Dendritic cell treated with granulocyte-macrophage colony-stimulating factor and Interleukin-4, amounts not matched to agents 40 ng/mL and 50 ng/mL, for 4 days (primary cell): ENCODE results near the gene RAB4A.

Source experiments
- H3K27ac Mint-ChIP-seq: one replicate; pipeline ENCODE4 v1.8.0; 2022; ENCODE audit warnings: mild to moderate bottlenecking, mixed read lengths
- H3K27me3 Mint-ChIP-seq: one replicate; pipeline ENCODE4 v1.8.0; 2022; ENCODE audit warnings: mild to moderate bottlenecking, mixed read lengths
- H3K36me3 Mint-ChIP-seq: one replicate; pipeline ENCODE4 v1.8.0; 2022; ENCODE audit warnings: low read depth, mixed read lengths
- H3K4me1 Mint-ChIP-seq: one replicate; pipeline ENCODE4 v1.8.0; 2022; ENCODE audit warnings: low read depth, mixed read lengths
- H3K4me3 Mint-ChIP-seq: one replicate; pipeline ENCODE4 v1.8.0; 2022; ENCODE audit warnings: mild to moderate bottlenecking, moderate library complexity, mixed read lengths
- H3K9me3 Mint-ChIP-seq: one replicate; pipeline ENCODE4 v1.8.0; 2022; ENCODE audit warnings: mixed read lengths
- intact Hi-C: fragments of 100-400 bp; cut with micrococcal nuclease; formaldehyde crosslinking; loops from one replicate; pipeline ENCODE4 v1.15.0; 2022

Gene RAB4A

GRCh38 chr1:229252228-229252984, 18.5 kb upstream of the RAB4A start:
- Mint-ChIP-seq H3K4me1 (peaks cover 45% of the 10 kb centered on the region), H3K4me3 (no peak overlapping the region), H3K9me3 (no peaks in the 10 kb centered on the region), H3K36me3 (no peaks in the 10 kb centered on the region), H3K27me3 (peaks cover 1% of the 10 kb centered on the region), H3K27ac (no peak overlapping the region)
- intact Hi-C loops: loop anchor here (10.0 kb wide), 2 partner anchors 202 to 588 kb away; no protein-coding TSS in a partner anchor

- Mint-ChIP-seq H3K36me3 (no peaks in the 10 kb centered on the region), H3K9me3 (no peaks in the 10 kb centered on the region), H3K27ac (no peak overlapping the region), H3K4me3 (peak overlapping the region; percentile 24), H3K4me1 (peaks cover 46% of the 10 kb centered on the region), H3K27me3 (peaks cover 1% of the 10 kb centered on the region)
- intact Hi-C loops: loop anchor here (10.0 kb wide), 2 partner anchors 201 to 589 kb away; no protein-coding TSS in a partner anchor
Observed at GRCh38 chr1:229253151-229253974, 17.5 kb upstream of the RAB4A start.

GRCh38 chr1:229254910-229255541, 15.9 kb upstream of the RAB4A start:
- peaks cover 35% of the 10 kb centered on the region for H3K4me1 Mint-ChIP-seq
- no peaks in the 10 kb centered on the region for H3K9me3 Mint-ChIP-seq
- no peaks in the 10 kb centered on the region for H3K36me3 Mint-ChIP-seq
- no peak overlapping the region for H3K4me3 Mint-ChIP-seq
- intact Hi-C loops: loop anchor here (10.0 kb wide), 2 partner anchors 200 to 590 kb away; no protein-coding TSS in a partner anchor
- H3K27ac Mint-ChIP-seq: no peak overlapping the region
- H3K27me3 Mint-ChIP-seq: no peaks in the 10 kb centered on the region

- no peak overlapping the region for H3K4me3 Mint-ChIP-seq
- H3K36me3 Mint-ChIP-seq: no peaks in the 10 kb centered on the region
- H3K9me3 Mint-ChIP-seq: no peaks in the 10 kb centered on the region
- H3K27me3 Mint-ChIP-seq: no peaks in the 10 kb centered on the region
- intact Hi-C loops: loop anchor here (1.0 to 10.0 kb wide), 4 partner anchors 197 to 593 kb away; no protein-coding TSS in a partner anchor
- H3K4me1 Mint-ChIP-seq: peaks cover 8% of the 10 kb centered on the region
- H3K27ac Mint-ChIP-seq: peak overlapping the region; percentile 43
Observed at GRCh38 chr1:229258031-229258756, 12.7 kb upstream of the RAB4A start.

GRCh38 chr1:229258757-229259060, 12.2 kb upstream of the RAB4A start:
- Mint-ChIP-seq H3K4me3 (no peak overlapping the region), H3K27ac (peak overlapping the region; percentile 43), H3K9me3 (no peaks in the 10 kb centered on the region), H3K27me3 (no peaks in the 10 kb centered on the region), H3K36me3 (no peaks in the 10 kb centered on the region), H3K4me1 (peaks cover 6% of the 10 kb centered on the region)
- intact Hi-C loops: loop anchor here (1.0 to 10.0 kb wide), 4 partner anchors 196 to 594 kb away; no protein-coding TSS in a partner anchor

- Mint-ChIP-seq H3K4me1 (peaks cover 16% of the 10 kb centered on the region), H3K4me3 (no peak overlapping the region), H3K27ac (no peak overlapping the region), H3K36me3 (no peaks in the 10 kb centered on the region), H3K27me3 (no peaks in the 10 kb centered on the region), H3K9me3 (no peaks in the 10 kb centered on the region)
- intact Hi-C loops: no loop called here
Observed at GRCh38 chr1:229260297-229260696, 10.6 kb upstream of the RAB4A start.

- Mint-ChIP-seq H3K4me3 (no peak overlapping the region), H3K9me3 (peaks cover 8% of the 10 kb centered on the region), H3K27ac (no peak overlapping the region), H3K36me3 (no peaks in the 10 kb centered on the region), H3K27me3 (no peaks in the 10 kb centered on the region), H3K4me1 (peaks cover 29% of the 10 kb centered on the region)
- intact Hi-C loops: no loop called here
Observed at GRCh38 chr1:229262239-229262638, 8.7 kb upstream of the RAB4A start.

- H3K36me3 Mint-ChIP-seq: no peaks in the 10 kb centered on the region
- H3K27ac Mint-ChIP-seq: no peak overlapping the region
- no peaks in the 10 kb centered on the region for H3K27me3 Mint-ChIP-seq
- intact Hi-C loops: no loop called here
- peaks cover 33% of the 10 kb centered on the region for H3K4me1 Mint-ChIP-seq
- peaks cover 9% of the 10 kb centered on the region for H3K9me3 Mint-ChIP-seq
- H3K4me3 Mint-ChIP-seq: no peak overlapping the region
Observed at GRCh38 chr1:229263254-229263653, 7.7 kb upstream of the RAB4A start.

- intact Hi-C loops: no loop called here
Observed at GRCh38 chr1:229264068-229264467, 6.8 kb upstream of the RAB4A start.

GRCh38 chr1:229264487-229264886, 6.4 kb upstream of the RAB4A start:
- Mint-ChIP-seq H3K9me3 (peaks cover 9% of the 10 kb centered on the region), H3K27me3 (no peaks in the 10 kb centered on the region), H3K4me1 (peaks cover 32% of the 10 kb centered on the region), H3K36me3 (no peaks in the 10 kb centered on the region), H3K27ac (no peak overlapping the region), H3K4me3 (no peak overlapping the region)
- intact Hi-C loops: no loop called here

More at GRCh38 chr1:229264068-229264467, 6.8 kb upstream of the RAB4A start:
- Mint-ChIP-seq H3K9me3 (peaks cover 9% of the 10 kb centered on the region), H3K4me1 (peaks cover 32% of the 10 kb centered on the region), H3K36me3 (no peaks in the 10 kb centered on the region), H3K27ac (no peak overlapping the region), H3K27me3 (no peaks in the 10 kb centered on the region), H3K4me3 (no peak overlapping the region)

GRCh38 chr1:229266274-229266673, 4.6 kb upstream of the RAB4A start:
- H3K27ac Mint-ChIP-seq: no peak overlapping the region
- intact Hi-C loops: no loop called here
- peaks cover 9% of the 10 kb centered on the region for H3K9me3 Mint-ChIP-seq
- peaks cover 32% of the 10 kb centered on the region for H3K4me1 Mint-ChIP-seq
- H3K4me3 Mint-ChIP-seq: no peak overlapping the region
- peaks cover 2% of the 10 kb centered on the region for H3K36me3 Mint-ChIP-seq
- H3K27me3 Mint-ChIP-seq: no peaks in the 10 kb centered on the region

- Mint-ChIP-seq H3K4me1 (peaks cover 37% of the 10 kb centered on the region), H3K9me3 (peaks cover 9% of the 10 kb centered on the region), H3K27ac (no peak overlapping the region), H3K27me3 (no peaks in the 10 kb centered on the region), H3K36me3 (peaks cover 9% of the 10 kb centered on the region), H3K4me3 (no peak overlapping the region)
- intact Hi-C loops: no loop called here
Observed at GRCh38 chr1:229266832-229267500, 3.9 kb upstream of the RAB4A start.

GRCh38 chr1:229268505-229268904, 2.4 kb upstream of the RAB4A start:
- Mint-ChIP-seq H3K4me1 (peaks cover 52% of the 10 kb centered on the region), H3K9me3 (peaks cover 9% of the 10 kb centered on the region), H3K27me3 (no peaks in the 10 kb centered on the region), H3K4me3 (no peak overlapping the region), H3K36me3 (peaks cover 10% of the 10 kb centered on the region), H3K27ac (no peak overlapping the region)
- intact Hi-C loops: no loop called here
